ENCODE data around the gene ZNF345. TPM values are rescaled to one million over a fixed set of nuclear protein-coding genes. Genes with fewer than 3 reads are reported as not detected.

ZNF345 gene
- total and polyA plus RNA-seq, 10 of the 15 experiments (the other 5 are each of a cell fraction or from before 2014, with no cell fraction given): 1.3 to 3.0 (median 2.0) TPM

DNA sequence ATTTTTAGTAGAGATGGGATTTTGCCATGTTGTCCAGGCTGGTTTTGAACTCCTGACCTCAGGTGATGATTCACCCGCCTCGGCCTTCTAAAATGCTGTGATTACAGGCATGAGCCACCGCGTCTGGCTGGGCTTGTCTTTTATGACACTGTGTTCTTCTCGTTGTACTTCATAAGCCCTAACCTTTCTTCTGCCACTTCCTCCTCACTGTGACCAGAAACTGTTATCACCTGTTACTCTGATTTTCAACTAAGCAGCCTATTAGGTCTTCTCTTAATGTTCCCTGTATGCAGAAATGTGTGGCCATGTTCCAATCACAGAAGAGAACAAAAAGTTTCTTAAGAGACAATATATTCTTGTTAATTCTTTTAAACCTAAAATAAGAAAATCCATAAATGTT, 28.9 kb upstream of the ZNF345 start:
- no peak for FAIRE-seq
- no peak for ATAC-seq
- in situ Hi-C loops (cut with MboI): no loop called here

More for the DNA sequence above, 28.9 kb upstream of the ZNF345 start:
- no peak overlapping the region for H2AFZ ChIP-seq (ENCODE audit: control insufficient read depth, low read depth, low read length)
- intact Hi-C loops (cut with micrococcal nuclease; ENCODE audit: unreplicated experiment): no loop called here
- H4K20me1 ChIP-seq (ENCODE audit: control insufficient read depth, insufficient read depth): no peaks in the 10 kb centered on the region
- TF ChIP-seq, protein P1, sequence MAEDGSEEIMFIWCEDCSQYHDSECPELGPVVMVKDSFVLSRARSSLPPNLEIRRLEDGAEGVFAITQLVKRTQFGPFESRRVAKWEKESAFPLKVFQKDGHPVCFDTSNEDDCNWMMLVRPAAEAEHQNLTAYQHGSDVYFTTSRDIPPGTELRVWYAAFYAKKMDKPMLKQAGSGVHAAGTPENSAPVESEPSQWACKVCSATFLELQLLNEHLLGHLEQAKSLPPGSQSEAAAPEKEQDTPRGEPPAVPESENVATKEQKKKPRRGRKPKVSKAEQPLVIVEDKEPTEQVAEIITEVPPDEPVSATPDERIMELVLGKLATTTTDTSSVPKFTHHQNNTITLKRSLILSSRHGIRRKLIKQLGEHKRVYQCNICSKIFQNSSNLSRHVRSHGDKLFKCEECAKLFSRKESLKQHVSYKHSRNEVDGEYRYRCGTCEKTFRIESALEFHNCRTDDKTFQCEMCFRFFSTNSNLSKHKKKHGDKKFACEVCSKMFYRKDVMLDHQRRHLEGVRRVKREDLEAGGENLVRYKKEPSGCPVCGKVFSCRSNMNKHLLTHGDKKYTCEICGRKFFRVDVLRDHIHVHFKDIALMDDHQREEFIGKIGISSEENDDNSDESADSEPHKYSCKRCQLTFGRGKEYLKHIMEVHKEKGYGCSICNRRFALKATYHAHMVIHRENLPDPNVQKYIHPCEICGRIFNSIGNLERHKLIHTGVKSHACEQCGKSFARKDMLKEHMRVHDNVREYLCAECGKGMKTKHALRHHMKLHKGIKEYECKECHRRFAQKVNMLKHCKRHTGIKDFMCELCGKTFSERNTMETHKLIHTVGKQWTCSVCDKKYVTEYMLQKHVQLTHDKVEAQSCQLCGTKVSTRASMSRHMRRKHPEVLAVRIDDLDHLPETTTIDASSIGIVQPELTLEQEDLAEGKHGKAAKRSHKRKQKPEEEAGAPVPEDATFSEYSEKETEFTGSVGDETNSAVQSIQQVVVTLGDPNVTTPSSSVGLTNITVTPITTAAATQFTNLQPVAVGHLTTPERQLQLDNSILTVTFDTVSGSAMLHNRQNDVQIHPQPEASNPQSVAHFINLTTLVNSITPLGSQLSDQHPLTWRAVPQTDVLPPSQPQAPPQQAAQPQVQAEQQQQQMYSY (CRISPR knock-in tag; IDR thresholded peaks at IDR 0.05): no peak
- TF ChIP-seq NFIC (IDR thresholded peaks at IDR 0.05; ENCODE audit: low read depth, low read length): no peak
- TF ChIP-seq, protein P2, sequence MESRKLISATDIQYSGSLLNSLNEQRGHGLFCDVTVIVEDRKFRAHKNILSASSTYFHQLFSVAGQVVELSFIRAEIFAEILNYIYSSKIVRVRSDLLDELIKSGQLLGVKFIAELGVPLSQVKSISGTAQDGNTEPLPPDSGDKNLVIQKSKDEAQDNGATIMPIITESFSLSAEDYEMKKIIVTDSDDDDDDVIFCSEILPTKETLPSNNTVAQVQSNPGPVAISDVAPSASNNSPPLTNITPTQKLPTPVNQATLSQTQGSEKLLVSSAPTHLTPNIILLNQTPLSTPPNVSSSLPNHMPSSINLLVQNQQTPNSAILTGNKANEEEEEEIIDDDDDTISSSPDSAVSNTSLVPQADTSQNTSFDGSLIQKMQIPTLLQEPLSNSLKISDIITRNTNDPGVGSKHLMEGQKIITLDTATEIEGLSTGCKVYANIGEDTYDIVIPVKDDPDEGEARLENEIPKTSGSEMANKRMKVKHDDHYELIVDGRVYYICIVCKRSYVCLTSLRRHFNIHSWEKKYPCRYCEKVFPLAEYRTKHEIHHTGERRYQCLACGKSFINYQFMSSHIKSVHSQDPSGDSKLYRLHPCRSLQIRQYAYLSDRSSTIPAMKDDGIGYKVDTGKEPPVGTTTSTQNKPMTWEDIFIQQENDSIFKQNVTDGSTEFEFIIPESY (IDR thresholded peaks at IDR 0.05): no peak
- no peak for TF ChIP-seq GABPA (IDR thresholded peaks at IDR 0.05; ENCODE audit: low read depth)
- H3K4me1 ChIP-seq (ENCODE audit: control insufficient read depth, insufficient read depth, low read length): no peaks in the 10 kb centered on the region
- H3K27ac ChIP-seq (ENCODE audit: control insufficient read depth, insufficient read depth): no peak overlapping the region
- no peak overlapping the region for H3K4me3 ChIP-seq
- ChIA-PET SMC1A (ENCODE audit: uncharacterized antibody, unreplicated experiment) (no interaction called here), RAD21 (ENCODE audit: unreplicated experiment) (no interaction called here), CTCF (interaction anchor here (1.2 kb wide), 1 partner anchor 9 kb away, joined by 5 read pairs; no protein-coding TSS in a partner anchor), POLR2A (no interaction called here)
- no peak for DNase-seq (ENCODE audit: low read depth, low spot score)
- H3K79me2 ChIP-seq (ENCODE audit: control insufficient read depth, insufficient read depth, low read length): no peaks in the 10 kb centered on the region
- peaks cover 44% of the 10 kb centered on the region for H3K9me3 ChIP-seq (replicated peaks; ENCODE audit: control insufficient read depth, insufficient read depth, low read length)
- WGBS (ENCODE audit: insufficient coverage, insufficient replicate concordance, low lambda C conversion rate, missing lambda C conversion rate): 97% methylated on average over 5 of the region's 5 CpGs
- H3K27me3 ChIP-seq (replicated peaks in 1 of 2; ENCODE audit: control insufficient read depth in 2 of 2, insufficient read depth in 2 of 2, low read length in 1 of 2): no peaks in the 10 kb centered on the region
- no TSS peak for BruUV-seq (replicated peaks)
- no peak overlapping the region for H3K4me2 ChIP-seq (ENCODE audit: control insufficient read depth, insufficient read depth)
- no peak overlapping the region for H3K9ac ChIP-seq (ENCODE audit: control insufficient read depth, insufficient read depth, low read length)
- peaks cover 0 to 5% of the 10 kb centered on the region in 2 experiments; a peak in 2 of 4 replicates for H3K36me3 ChIP-seq (ENCODE audit: control insufficient read depth in 2 of 2, insufficient read depth in 2 of 2, low read length in 1 of 2)
